A549 (cell line): ENCODE results near the gene ATL1. TPM values are rescaled to one million over a fixed set of nuclear protein-coding genes. Genes with fewer than 3 reads are reported as not detected.

ENCODE experiments used
- ATAC-seq, 2 experiments: fragments of 200-7000 bp in 1 of 2; fragments of >200 bp in 1 of 2; cut with Nextera tagmentation in 1 of 2; cut with Tn5 transposase in 1 of 2; 3 replicates each; pipeline versions ENCODE4 v1.8.0 to v1.9.1; 2018 to 2020; ENCODE audit warnings: mild to moderate bottlenecking in 1 of 2, moderate library complexity in 1 of 2
- CTCF ChIA-PET: fragments of 300-600 bp; sonication (Branson Sonifier 250); formaldehyde crosslinking; extraction: SDS; loops from one replicate; lab custom pipeline; 2021; ENCODE audit warnings: antibody characterized with exemption, inconsistent platforms; lab: Yijun Ruan, JAX
- POLR2A ChIA-PET: fragments of 350-600 bp; formaldehyde crosslinking; extraction: SDS; loops from one replicate; lab custom pipeline; 2021; ENCODE audit warnings: antibody characterized with exemption, inconsistent platforms; lab: Yijun Ruan, JAX
- DNase-seq, 2 experiments: peaks; one replicate each; pipeline versions ENCODE4 v3.0.0 to v3.0.0-alpha.2; 2011 to 2016; ENCODE audit warnings: low read depth in 1 of 2, low spot score in 1 of 2
- FAIRE-seq: peaks from 2 replicates; lab custom pipeline; 2011; peaks lifted over from hg19 to GRCh38; lab: Jason Lieb, UNC
- H3K27ac ChIP-seq, 2 experiments: fragments of >200 bp; sonication (Bioruptor Twin); formaldehyde crosslinking; 3 replicates each; pipeline ENCODE4 v1.5.1; 2016 to 2017
- H3K4me1 ChIP-seq: fragments of >200 bp; sonication (Bioruptor Twin); formaldehyde crosslinking; 3 replicates; pipeline ENCODE4 v1.6.1; 2016
- H3K4me2 ChIP-seq: fragments of >200 bp; sonication (Bioruptor Twin); formaldehyde crosslinking; 3 replicates; pipeline ENCODE4 v1.6.1; 2016
- H3K4me3 ChIP-seq: fragments of >200 bp; sonication (Bioruptor Twin); formaldehyde crosslinking; 3 replicates; pipeline ENCODE4 v1.5.1; 2016
- H3K9me3 ChIP-seq: fragments of >200 bp; sonication (Bioruptor Twin); formaldehyde crosslinking; 3 replicates; pipeline ENCODE4 v1.6.1; 2016
- CBX8 ChIP-seq: fragments of 200-600 bp; sonication (generic); IDR thresholded peaks from 2 replicates; pipeline ENCODE4 v1.6.1; 2016
- CEBPB ChIP-seq, 2 experiments: fragments of >200 bp in 1 of 2; sonication (Bioruptor Twin) in 1 of 2; formaldehyde crosslinking in 1 of 2; IDR thresholded peaks; 2 replicates each; pipeline ENCODE4 v1.6.1; 2012 to 2016
- EHF ChIP-seq: fragments of 250-450 bp; sonication (Bioruptor Pico); IDR thresholded peaks from 2 replicates; pipeline ENCODE4 v1.5.0; 2020; ENCODE audit warnings: mild to moderate bottlenecking
- FOSL2 ChIP-seq, 2 experiments: fragments of 450-650 bp in 1 of 2; fragments of >200 bp in 1 of 2; sonication (Bioruptor Twin) in 1 of 2; formaldehyde crosslinking; IDR thresholded peaks; 2 replicates each; pipeline versions ENCODE4 v1.5.0 to v1.6.1; 2016 to 2020; ENCODE audit warnings: mild to moderate bottlenecking in 1 of 2, moderate library complexity in 1 of 2
- GATA3 ChIP-seq: IDR thresholded peaks from 2 replicates; pipeline ENCODE4 v1.6.1; 2012; ENCODE audit warnings: borderline replicate concordance
- JUN ChIP-seq, 2 experiments: fragments of >200 bp; sonication (Bioruptor Twin); formaldehyde crosslinking; IDR thresholded peaks; 2 replicates in 1 of 2; 3 replicates in 1 of 2; pipeline ENCODE4 v1.6.1; 2016 to 2017
- MAX ChIP-seq: IDR thresholded peaks from 2 replicates; pipeline ENCODE4 v1.6.1; 2012
- NFE2L2 ChIP-seq: fragments of 150-350 bp; conservative IDR thresholded peaks from 2 replicates; pipeline ENCODE4 v1.6.1; 2014; ENCODE audit warnings: low read length
- NPAS2 ChIP-seq: fragments of 250-450 bp; sonication (Bioruptor Pico); IDR thresholded peaks from 2 replicates; pipeline ENCODE4 v1.8.0; 2022; ENCODE audit warnings: mild to moderate bottlenecking, moderate library complexity, borderline replicate concordance
- RCOR1 ChIP-seq: fragments of 150-350 bp; IDR thresholded peaks from 2 replicates; pipeline ENCODE4 v1.6.1; 2014; ENCODE audit warnings: antibody characterized with exemption, low read length, low read depth
- RFX5 ChIP-seq: fragments of 450-650 bp; IDR thresholded peaks from 2 replicates; pipeline ENCODE4 v1.7.1; 2014; ENCODE audit warnings: antibody characterized with exemption, mild to moderate bottlenecking, moderate library complexity
- SREBF2 ChIP-seq: fragments of 450-650 bp; IDR thresholded peaks from 2 replicates; pipeline ENCODE4 v1.6.1; 2014; ENCODE audit warnings: mild to moderate bottlenecking, moderate library complexity
- TP53 ChIP-seq: fragments of 250-450 bp; sonication (Bioruptor Pico); IDR thresholded peaks from 2 replicates; pipeline ENCODE4 v1.5.0; 2021; ENCODE audit warnings: mild to moderate bottlenecking, moderate library complexity
- USF2 ChIP-seq: fragments of 450-650 bp; IDR thresholded peaks from 2 replicates; pipeline ENCODE4 v1.6.1; 2014; ENCODE audit warnings: antibody characterized with exemption
- ZNF302 ChIP-seq: fragments of 250-450 bp; sonication (Bioruptor Pico); IDR thresholded peaks from 2 replicates; pipeline ENCODE4 v1.9.0; 2021; ENCODE audit warnings: inconsistent platforms, mild to moderate bottlenecking, moderate library complexity
- WGBS: methylation state at CpG from one replicate; pipeline ENCODE4 v1.1.6; 2017; ENCODE audit errors: missing lambda C conversion rate; 5-methylcytosine and 5-hydroxymethylcytosine counted together
- polyA plus RNA-seq, 4 experiments: library from polyadenylated mRNA; depleted of rRNA in 3 of 4; stranded (reverse); fragments of >200 nt; fragmentation: RNase III in 1 of 4; extraction: RNeasy Plus Mini Kit Qiagen cat#74134 plus additional on column Dnase treatment in 1 of 4; gene quantifications; 2 replicates in 3 of 4; 3 replicates in 1 of 4; pipeline ENCODE4 v1.2.3, GENCODE V29; 2011 to 2017
- TF ChIP-seq, protein P1 (sequence below): fragments of 200-600 bp; sonication (generic); IDR thresholded peaks from 2 replicates; pipeline ENCODE4 v1.6.1; 2016; ENCODE audit warnings: antibody characterized with exemption, mild to moderate bottlenecking, moderate library complexity
- TF ChIP-seq, protein P2 (sequence below): fragments of >200 bp; sonication (Bioruptor Twin); formaldehyde crosslinking; IDR thresholded peaks from 2 replicates; pipeline ENCODE4 v1.6.1; 2016
- TF ChIP-seq, protein P3 (sequence below): fragments of 150-350 bp; IDR thresholded peaks from 2 replicates; pipeline ENCODE4 v1.6.1; 2014; ENCODE audit warnings: low read depth, mild to moderate bottlenecking, low read length

The ATL1 gene
- polyA plus RNA-seq, 2 of the 4 experiments (the other 2 are of a cell fraction), result 4.7 to 5.1 TPM

- TF ChIP-seq USF2 (no peak), RCOR1 (no peak), SREBF2 (no peak), NPAS2 (CRISPR knock-in tag) (no peak), CBX8 (no peak)
- TF ChIP-seq, protein P1, sequence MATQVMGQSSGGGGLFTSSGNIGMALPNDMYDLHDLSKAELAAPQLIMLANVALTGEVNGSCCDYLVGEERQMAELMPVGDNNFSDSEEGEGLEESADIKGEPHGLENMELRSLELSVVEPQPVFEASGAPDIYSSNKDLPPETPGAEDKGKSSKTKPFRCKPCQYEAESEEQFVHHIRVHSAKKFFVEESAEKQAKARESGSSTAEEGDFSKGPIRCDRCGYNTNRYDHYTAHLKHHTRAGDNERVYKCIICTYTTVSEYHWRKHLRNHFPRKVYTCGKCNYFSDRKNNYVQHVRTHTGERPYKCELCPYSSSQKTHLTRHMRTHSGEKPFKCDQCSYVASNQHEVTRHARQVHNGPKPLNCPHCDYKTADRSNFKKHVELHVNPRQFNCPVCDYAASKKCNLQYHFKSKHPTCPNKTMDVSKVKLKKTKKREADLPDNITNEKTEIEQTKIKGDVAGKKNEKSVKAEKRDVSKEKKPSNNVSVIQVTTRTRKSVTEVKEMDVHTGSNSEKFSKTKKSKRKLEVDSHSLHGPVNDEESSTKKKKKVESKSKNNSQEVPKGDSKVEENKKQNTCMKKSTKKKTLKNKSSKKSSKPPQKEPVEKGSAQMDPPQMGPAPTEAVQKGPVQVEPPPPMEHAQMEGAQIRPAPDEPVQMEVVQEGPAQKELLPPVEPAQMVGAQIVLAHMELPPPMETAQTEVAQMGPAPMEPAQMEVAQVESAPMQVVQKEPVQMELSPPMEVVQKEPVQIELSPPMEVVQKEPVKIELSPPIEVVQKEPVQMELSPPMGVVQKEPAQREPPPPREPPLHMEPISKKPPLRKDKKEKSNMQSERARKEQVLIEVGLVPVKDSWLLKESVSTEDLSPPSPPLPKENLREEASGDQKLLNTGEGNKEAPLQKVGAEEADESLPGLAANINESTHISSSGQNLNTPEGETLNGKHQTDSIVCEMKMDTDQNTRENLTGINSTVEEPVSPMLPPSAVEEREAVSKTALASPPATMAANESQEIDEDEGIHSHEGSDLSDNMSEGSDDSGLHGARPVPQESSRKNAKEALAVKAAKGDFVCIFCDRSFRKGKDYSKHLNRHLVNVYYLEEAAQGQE, result no peak
These were observed 26.7 kb upstream of the ATL1 start (continued) for GRCh38 chr14:50533241-50533705.

DNA sequence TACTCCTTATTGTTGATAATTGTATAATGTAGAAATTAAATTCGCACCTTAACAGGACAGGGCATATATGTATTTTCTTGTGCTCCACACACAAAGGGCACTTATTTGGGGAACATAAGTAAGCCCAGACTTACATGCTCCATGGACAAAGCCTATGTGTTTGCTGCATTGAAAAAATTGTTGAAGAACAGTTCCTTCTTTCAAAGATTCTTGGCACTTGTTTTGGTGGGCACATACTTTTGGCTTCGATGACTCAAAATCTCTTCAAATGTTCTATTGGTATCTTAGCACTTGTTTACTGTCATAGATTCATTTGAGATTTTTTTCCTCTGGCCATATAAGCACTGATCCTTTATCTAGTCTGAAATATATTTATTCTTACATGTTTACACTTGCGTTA lies 26.1 kb upstream of the ATL1 start:
- no peak for ATAC-seq
- Histone ChIP-seq H3K4me2 (no peak overlapping the region), H3K27ac (no peak overlapping the region), H3K9me3 (no peaks in the 10 kb centered on the region), H3K4me3 (no peak overlapping the region), H3K4me1 (peaks cover 28% of the 10 kb centered on the region)
- DNase-seq, result no peak
- CTCF ChIA-PET, result no interaction called here
- POLR2A ChIA-PET, result no interaction called here
- no peak for TF ChIP-seq GATA3
- FAIRE-seq, result no peak
- WGBS, result 89% methylated on average over 3 of the region's 3 CpGs

DNA sequence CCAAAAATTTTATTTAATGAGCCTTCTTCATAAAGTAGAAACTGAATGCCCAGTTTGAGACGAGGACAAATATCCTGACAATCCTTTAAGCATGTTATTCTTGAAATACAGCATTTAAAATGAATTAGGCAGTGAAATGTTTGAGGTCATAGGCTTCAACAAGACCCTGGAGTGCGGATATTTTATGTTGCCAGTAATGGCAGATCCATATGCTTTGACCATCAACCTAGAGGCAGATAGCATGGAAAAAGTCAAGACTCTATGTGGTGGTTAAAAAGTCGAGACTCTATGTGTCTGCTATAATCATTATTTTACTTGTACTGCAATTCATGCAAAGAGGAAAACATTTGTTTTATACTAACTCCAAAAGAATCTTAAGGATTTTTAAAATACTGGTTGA lies 25.5 kb upstream of the ATL1 start:
- WGBS, result 42% methylated on average over 3 of the region's 3 CpGs
- TF ChIP-seq TP53 (no peak), NFE2L2 (no peak), JUN (IDR thresholded peaks at IDR 0.05) (no peak), RFX5 (no peak), EHF (CRISPR knock-in tag) (no peak), ZNF302 (CRISPR knock-in tag) (no peak), RCOR1 (no peak), CEBPB (IDR thresholded peaks at IDR 0.05) (no peak), FOSL2 (IDR thresholded peaks at IDR 0.05) (no peak), FOSL2 (CRISPR knock-in tag; IDR thresholded peaks at IDR 0.05) (no peak), MAX (no peak)
- TF ChIP-seq, protein P1, result no peak
- TF ChIP-seq, protein P2, sequence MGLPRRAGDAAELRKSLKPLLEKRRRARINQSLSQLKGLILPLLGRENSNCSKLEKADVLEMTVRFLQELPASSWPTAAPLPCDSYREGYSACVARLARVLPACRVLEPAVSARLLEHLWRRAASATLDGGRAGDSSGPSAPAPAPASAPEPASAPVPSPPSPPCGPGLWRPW, result no peak
- TF ChIP-seq, protein P3, sequence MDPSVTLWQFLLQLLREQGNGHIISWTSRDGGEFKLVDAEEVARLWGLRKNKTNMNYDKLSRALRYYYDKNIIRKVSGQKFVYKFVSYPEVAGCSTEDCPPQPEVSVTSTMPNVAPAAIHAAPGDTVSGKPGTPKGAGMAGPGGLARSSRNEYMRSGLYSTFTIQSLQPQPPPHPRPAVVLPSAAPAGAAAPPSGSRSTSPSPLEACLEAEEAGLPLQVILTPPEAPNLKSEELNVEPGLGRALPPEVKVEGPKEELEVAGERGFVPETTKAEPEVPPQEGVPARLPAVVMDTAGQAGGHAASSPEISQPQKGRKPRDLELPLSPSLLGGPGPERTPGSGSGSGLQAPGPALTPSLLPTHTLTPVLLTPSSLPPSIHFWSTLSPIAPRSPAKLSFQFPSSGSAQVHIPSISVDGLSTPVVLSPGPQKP, result no peak
- DNase-seq (no peak), FAIRE-seq (no peak), ATAC-seq (no peak)
- Histone ChIP-seq H3K4me1 (peaks cover 24% of the 10 kb centered on the region), H3K9me3 (no peaks in the 10 kb centered on the region), H3K4me2 (no peak overlapping the region), H3K4me3 (no peak overlapping the region), H3K27ac (no peak overlapping the region)
- ChIA-PET CTCF (no interaction called here), POLR2A (no interaction called here)
